B cell (primary cell): ENCODE data around the gene GLCE. TPM values are rescaled to one million over a fixed set of nuclear protein-coding genes. Genes with fewer than 3 reads are reported as not detected.
"Not testable (repeated sequence)": the region's sequence is repeated elsewhere in the genome, so short reads cannot be mapped to it uniquely, and the experiment has no call there.

Experiments used
- ATAC-seq: fragments of 200-7000 bp; cut with Tn5 transposase; one replicate; pipeline ENCODE4 v1.10.0; 2021; ENCODE audit warnings: low read depth, mild to moderate bottlenecking, moderate number of reproducible peaks, moderate library complexity
- CTCF ChIA-PET: fragments of 350-600 bp; sonication (Branson Sonifier 250); formaldehyde crosslinking; loops from one replicate; lab custom pipeline; 2021; ENCODE audit warnings: antibody characterized with exemption, inconsistent platforms; lab: Charles Lee
- POLR2A ChIA-PET: fragments of 350-600 bp; sonication (Branson Sonifier 250); formaldehyde crosslinking; loops from one replicate; lab custom pipeline; 2021; ENCODE audit warnings: antibody characterized with exemption; lab: Charles Lee
- DNase-seq: peaks from one replicate; pipeline ENCODE4 v3.0.0; 2013
- H2AFZ ChIP-seq: 2 replicates; pipeline ENCODE4 v1.6.1; 2012; ENCODE audit warnings: mild to moderate bottlenecking, low read depth, low read length; ENCODE audit not compliant: insufficient read depth, poor library complexity, severe bottlenecking
- H3K27ac ChIP-seq, 2 donors: 1 replicate in 1 of 2; 2 replicates in 1 of 2; pipeline ENCODE4 v1.5.1; 2012 to 2013; ENCODE audit warnings: low read length in 2 of 2, mild to moderate bottlenecking in 2 of 2, moderate library complexity in 1 of 2
- H3K27me3 ChIP-seq, 4 experiments: fragments of 200-600 bp in 1 of 4; sonication (generic) in 1 of 4; replicated peaks in 1 of 4; 1 replicate in 2 of 4; 2 replicates in 2 of 4; pipeline versions ENCODE4 v1.6.1 to v1.7.0; 2013 to 2016; ENCODE audit warnings: low read length in 3 of 4, mild to moderate bottlenecking in 2 of 4, mixed read lengths in 1 of 4, moderate library complexity in 1 of 4; ENCODE audit not compliant: insufficient read depth in 4 of 4, control insufficient read depth in 3 of 4; ENCODE audit errors: control extremely low read depth in 1 of 4
- H3K36me3 ChIP-seq, 2 experiments: replicated peaks in 1 of 2; 1 replicate in 1 of 2; 2 replicates in 1 of 2; pipeline versions ENCODE4 v1.6.1 to v1.7.1; 2013; ENCODE audit warnings: low read length in 1 of 2; ENCODE audit not compliant: insufficient read depth in 2 of 2, control insufficient read depth in 1 of 2; ENCODE audit errors: control extremely low read depth in 1 of 2, extremely low read depth in 1 of 2
- H3K4me1 ChIP-seq, 2 donors: fragments of 200-600 bp in 1 of 2; sonication (generic) in 1 of 2; 1 replicate in 1 of 2; 2 replicates in 1 of 2; pipeline versions ENCODE4 v1.5.1 to v1.6.1; 2013 to 2017; ENCODE audit warnings: low read length in 2 of 2; ENCODE audit not compliant: control insufficient read depth in 2 of 2, insufficient read depth in 2 of 2
- H3K4me2 ChIP-seq: replicated peaks from 2 replicates; pipeline ENCODE3; 2012; ENCODE audit warnings: mild to moderate bottlenecking, low read depth, low read length; ENCODE audit not compliant: poor library complexity, severe bottlenecking
- H3K4me3 ChIP-seq, 5 experiments: fragments of 200-600 bp in 1 of 5; sonication (generic) in 1 of 5; 1 replicate in 3 of 5; 2 replicates in 2 of 5; pipeline versions ENCODE4 v1.5.1 to v1.7.0; 2011 to 2016; ENCODE audit warnings: low read length in 4 of 5, mild to moderate bottlenecking in 4 of 5, low read depth in 2 of 5, control low read depth in 1 of 5, moderate library complexity in 1 of 5; ENCODE audit not compliant: insufficient read depth in 1 of 5; ENCODE audit errors: control extremely low read depth in 1 of 5, extremely low read depth in 1 of 5
- H3K79me2 ChIP-seq: fragments of 200-600 bp; sonication (generic); one replicate; pipeline ENCODE4 v1.6.0; 2016; ENCODE audit warnings: low read length; ENCODE audit not compliant: control insufficient read depth, insufficient read depth
- H3K9ac ChIP-seq: fragments of 200-600 bp; sonication (generic); 2 replicates; pipeline ENCODE4 v1.6.1; 2017; ENCODE audit warnings: mild to moderate bottlenecking, low read length, moderate library complexity
- H3K9me3 ChIP-seq, 3 donors: one replicate each; pipeline versions ENCODE4 v1.6.1 to v1.7.1; 2013; ENCODE audit warnings: low read length in 2 of 3; ENCODE audit not compliant: control insufficient read depth in 2 of 3, insufficient read depth in 1 of 3; ENCODE audit errors: control extremely low read depth in 1 of 3
- H4K20me1 ChIP-seq: 2 replicates; pipeline ENCODE4 v1.6.0; 2012; ENCODE audit warnings: mild to moderate bottlenecking, low read length; ENCODE audit not compliant: insufficient read depth, control insufficient read depth, poor library complexity, severe bottlenecking
- H3K27ac Mint-ChIP-seq: one replicate; pipeline ENCODE4 v1.8.0; 2021; ENCODE audit warnings: mixed read lengths
- H3K27me3 Mint-ChIP-seq: one replicate; pipeline ENCODE4 v1.8.0; 2021; ENCODE audit warnings: mixed read lengths
- H3K4me1 Mint-ChIP-seq: one replicate; pipeline ENCODE4 v1.8.0; 2021; ENCODE audit warnings: mixed read lengths
- H3K4me3 Mint-ChIP-seq: one replicate; pipeline ENCODE4 v1.8.0; 2021; ENCODE audit warnings: mixed read lengths
- H3K9me3 Mint-ChIP-seq: one replicate; pipeline ENCODE4 v1.8.0; 2022; ENCODE audit warnings: mixed read lengths; ENCODE audit not compliant: insufficient read depth
- CTCF ChIP-seq: fragments of 200-600 bp; IDR thresholded peaks from one replicate; pipeline ENCODE4 v1.8.0; 2022; ENCODE audit warnings: antibody characterized with exemption, mild to moderate bottlenecking
- EZH2 ChIP-seq: IDR thresholded peaks from 2 replicates; pipeline ENCODE4 v1.6.1; 2012; ENCODE audit warnings: borderline replicate concordance, low read depth, mild to moderate bottlenecking, moderate library complexity, low read length; ENCODE audit not compliant: insufficient read depth, poor library complexity, severe bottlenecking
- WGBS: methylation state at CpG from one replicate; pipeline ENCODE4 v1.1.5; 2013; ENCODE audit warnings: missing lambda C conversion rate; ENCODE audit not compliant: insufficient coverage; 5-methylcytosine and 5-hydroxymethylcytosine counted together
- intact Hi-C: fragments of 100-400 bp; cut with micrococcal nuclease; formaldehyde crosslinking; loops from one replicate; pipeline ENCODE4 v1.10.0; 2022
- polyA plus RNA-seq: library from polyadenylated mRNA; depleted of rRNA; stranded (reverse); fragments of >200 nt; gene quantifications from 2 replicates; pipeline ENCODE4 v1.2.3, GENCODE V29; 2012
- total RNA-seq, 2 donors: library from RNA; stranded (reverse); fragments of 120-200 nt in 1 of 2; gene quantifications; 1 replicate in 1 of 2; 2 replicates in 1 of 2; pipeline versions ENCODE4 v1.2.3 to v1.2.4, GENCODE V29; 2013 to 2022

GLCE gene
- total and polyA plus RNA-seq, 2 donors (not counting 1 experiment from before 2014, with no cell fraction given) = 3.0 to 5.3 TPM

- POLR2A ChIA-PET, H3K9me3 Mint-ChIP-seq, H2AFZ ChIP-seq, H3K4me1 ChIP-seq, H3K36me3 ChIP-seq, CTCF ChIA-PET, H3K27ac ChIP-seq, H3K4me3 Mint-ChIP-seq, ATAC-seq, intact Hi-C loops, H3K4me2 ChIP-seq, H3K9me3 ChIP-seq, H3K79me2 ChIP-seq, H3K9ac ChIP-seq, H3K27me3 ChIP-seq, H4K20me1 ChIP-seq, H3K4me3 ChIP-seq, H3K27me3 Mint-ChIP-seq, H3K27ac Mint-ChIP-seq, DNase-seq, H3K4me1 Mint-ChIP-seq: not testable (repeated sequence)
- no CpG with 5 or more reads among the region's 3 CpGs for WGBS
These were observed 9.1 kb downstream of the GLCE start for GRCh38 chr15:69169540-69169939.

DNA sequence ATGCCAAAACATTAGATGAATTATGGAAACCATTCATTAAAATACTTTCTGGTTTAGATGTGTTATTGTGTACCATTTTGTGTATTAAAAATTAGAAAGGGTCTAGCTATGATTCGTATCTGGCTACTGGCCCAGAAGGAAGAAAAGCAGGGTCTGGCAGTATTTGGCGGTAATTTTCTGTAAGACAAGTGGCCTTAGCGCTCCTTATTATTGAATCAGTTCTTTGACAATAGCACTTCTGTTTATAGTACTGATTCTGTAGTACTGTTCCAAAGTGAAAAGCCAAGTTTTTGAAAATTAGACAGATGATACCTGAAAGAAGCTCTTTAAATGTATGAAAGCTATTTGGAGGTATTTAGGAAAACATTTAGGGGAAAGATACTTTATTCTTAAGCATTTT is 10.2 kb downstream of the GLCE start:
- H3K4me3 ChIP-seq = no peak overlapping the region
- H3K27ac ChIP-seq = no peak overlapping the region
- H3K4me2 ChIP-seq = no peak overlapping the region
- intact Hi-C loops = no loop called here
- H3K9me3 Mint-ChIP-seq = no peaks in the 10 kb centered on the region
- H3K4me1 Mint-ChIP-seq = no peaks in the 10 kb centered on the region
- ATAC-seq = no peak
- no peak overlapping the region for H3K4me3 Mint-ChIP-seq
- ChIA-PET POLR2A (no interaction called here), CTCF (no interaction called here)
- H3K79me2 ChIP-seq = no peaks in the 10 kb centered on the region
- no peaks in the 10 kb centered on the region for H3K9me3 ChIP-seq
- H3K27me3 Mint-ChIP-seq = no peaks in the 10 kb centered on the region
- H3K27me3 ChIP-seq = no peaks in the 10 kb centered on the region
- no peaks in the 10 kb centered on the region for H4K20me1 ChIP-seq
- TF ChIP-seq CTCF (no peak), EZH2 (no peak)
- H3K4me1 ChIP-seq = no peaks in the 10 kb centered on the region
- H3K9ac ChIP-seq = no peak overlapping the region
- H3K36me3 ChIP-seq = no peaks in the 10 kb centered on the region
- H3K27ac Mint-ChIP-seq = no peak overlapping the region
- H2AFZ ChIP-seq = no peak overlapping the region
- no peak for DNase-seq
- WGBS = 100% methylated on average over 2 of the region's 3 CpGs
